ENCODE data around the gene OR7G2.
"Not testable (repeated sequence)": the region's sequence is repeated elsewhere in the genome, so short reads cannot be mapped to it uniquely, and the experiment has no call there.

Gene OR7G2

GRCh38 chr19:9071720-9072119 is 35.6 kb downstream of the OR7G2 start:
- not testable (repeated sequence) for DNase-seq

- DNase-seq: no peak
These were observed 37.2 kb downstream of the OR7G2 start for GRCh38 chr19:9070066-9070465.

- DNase-seq: no peak
These were observed 41.7 kb downstream of the OR7G2 start for GRCh38 chr19:9065457-9066014.

GRCh38 chr19:9061879-9062278 is 45.4 kb downstream of the OR7G2 start:
- DNase-seq: no peak

- DNase-seq: no peak
These were observed 46.5 kb downstream of the OR7G2 start for GRCh38 chr19:9060564-9061340.

GRCh38 chr19:9058905-9059667 is 48.2 kb downstream of the OR7G2 start:
- DNase-seq: no peak

- DNase-seq: no peak
These were observed 49.6 kb downstream of the OR7G2 start for GRCh38 chr19:9057505-9058258.

- DNase-seq: not testable (repeated sequence)
These were observed 51.1 kb downstream of the OR7G2 start for GRCh38 chr19:9056131-9056530.

GRCh38 chr19:9054765-9055164 is 52.5 kb downstream of the OR7G2 start:
- DNase-seq: no peak

- no peak for DNase-seq
These were observed 53.1 kb downstream of the OR7G2 start for GRCh38 chr19:9054207-9054606.

GRCh38 chr19:9053674-9054073 is 53.6 kb downstream of the OR7G2 start:
- not testable (repeated sequence) for DNase-seq

GRCh38 chr19:9052894-9053293 is 54.4 kb downstream of the OR7G2 start:
- DNase-seq: no peak
